Activated T-helper 1 cell treated with anti-CD3 and anti-CD28 coated beads, Interleukin-2, amount 50 U/mL, for 16 hours (primary cell): ENCODE measurements around the gene HLA-DPB1.
"Not testable (repeated sequence)": the region's sequence is repeated elsewhere in the genome, so short reads cannot be mapped to it uniquely, and the experiment has no call there.

Experiments
- DNase-seq, 2 donors: peaks; one replicate each; pipeline ENCODE4 v3.0.0-alpha.2; 2020; ENCODE audit warnings: low read depth in 1 of 2, low spot score in 1 of 2

The HLA-DPB1 gene

DNA sequence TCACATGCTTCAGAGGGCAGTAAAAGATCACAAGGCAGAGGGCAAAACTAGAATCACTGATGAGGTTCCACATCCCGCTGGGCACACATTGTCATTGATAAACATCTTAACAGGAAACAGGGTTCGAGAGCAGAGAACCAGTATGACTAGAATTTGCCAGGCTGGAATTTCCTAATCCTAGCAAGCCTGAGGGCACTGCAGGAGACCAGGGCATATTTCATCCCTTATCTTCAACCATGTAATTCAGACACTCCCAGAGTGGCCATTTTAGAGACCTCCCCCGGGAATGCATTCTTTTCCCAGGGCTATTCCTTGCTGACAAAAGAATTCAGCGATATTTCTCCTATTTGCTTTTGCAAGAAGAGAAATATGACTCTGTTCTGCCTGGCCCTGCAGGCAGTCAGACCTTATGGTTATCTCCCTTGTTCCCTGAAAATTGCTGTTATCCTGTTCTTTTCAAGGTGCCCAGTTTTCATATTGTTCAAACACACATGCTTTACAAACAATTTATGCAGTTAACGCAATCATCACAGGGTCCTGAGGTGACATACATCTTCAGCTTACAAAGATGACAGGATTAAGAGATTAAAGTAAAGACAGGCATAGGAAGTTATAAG, 25.4 kb downstream of the HLA-DPB1 start:
- not testable (repeated sequence) for DNase-seq

GRCh38 chr6:33103776-33104175, 28.0 kb downstream of the HLA-DPB1 start:
- DNase-seq: no peak

DNA sequence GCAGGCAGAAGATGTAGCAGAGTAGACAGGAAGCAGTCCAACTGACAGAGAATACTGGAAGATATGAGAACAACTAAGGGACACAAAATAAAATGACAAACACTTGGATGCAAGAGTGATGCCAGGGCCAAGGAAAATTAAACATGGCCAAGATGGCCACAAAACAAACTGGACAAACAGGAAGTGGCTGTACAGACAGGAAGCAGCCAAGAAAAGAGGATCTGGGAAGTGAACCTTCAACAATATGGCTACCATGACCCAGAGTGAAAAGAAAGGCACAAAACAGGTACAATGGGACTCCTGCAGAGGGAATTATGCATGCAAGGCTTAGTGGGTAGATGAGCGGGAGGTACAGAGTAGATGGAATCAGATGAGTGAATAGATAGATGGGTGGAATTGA, 29.1 kb downstream of the HLA-DPB1 start:
- DNase-seq: no peak

GRCh38 chr6:33105386-33105785, 29.6 kb downstream of the HLA-DPB1 start:
- no peak for DNase-seq

GRCh38 chr6:33105916-33106871, 30.4 kb downstream of the HLA-DPB1 start:
- no peak for DNase-seq

DNA sequence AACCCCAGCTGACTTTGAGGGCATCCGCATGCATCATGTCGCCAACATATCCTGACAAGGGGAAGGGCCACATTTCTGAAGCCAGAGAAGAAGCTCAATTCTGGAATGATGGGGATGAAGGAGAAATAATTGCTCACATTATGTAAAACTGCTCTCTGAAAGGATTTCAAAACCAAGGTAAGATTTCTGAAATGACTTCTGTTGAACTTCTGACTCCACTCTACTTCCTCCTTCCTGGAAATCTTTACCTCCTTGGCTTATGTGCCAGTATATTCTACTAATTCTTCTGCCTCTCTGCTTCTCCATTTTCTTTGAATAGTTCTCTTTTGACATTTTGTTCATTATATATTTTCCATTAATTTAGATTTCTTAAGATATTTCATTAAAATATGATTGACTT, 31.9 kb downstream of the HLA-DPB1 start:
- no peak for DNase-seq

- DNase-seq: no peak
These were observed 32.5 kb downstream of the HLA-DPB1 start for GRCh38 chr6:33108307-33108706.

- DNase-seq: no peak
These were observed 36.4 kb downstream of the HLA-DPB1 start for GRCh38 chr6:33112148-33112547.

- DNase-seq: no peak
These were observed 38.0 kb downstream of the HLA-DPB1 start for GRCh38 chr6:33113755-33114154.

DNA sequence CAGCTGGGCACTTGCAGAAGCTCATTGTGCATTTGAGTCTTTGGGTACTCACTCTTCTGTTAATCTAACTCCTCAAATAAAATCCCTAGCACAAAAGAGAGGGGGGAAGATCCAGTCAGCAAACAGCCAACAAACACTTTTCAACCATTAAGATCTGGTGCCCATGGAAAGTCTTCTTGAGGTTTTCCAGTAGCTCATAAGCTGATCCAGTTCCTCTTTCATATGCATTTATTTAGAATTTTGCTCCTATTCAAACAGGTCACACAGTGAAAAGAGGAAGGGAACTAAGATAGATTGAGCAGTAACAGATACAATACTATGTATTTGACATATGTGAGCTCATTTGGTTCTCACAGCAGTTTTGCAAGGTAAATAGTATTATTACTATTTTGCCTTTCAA, 38.6 kb downstream of the HLA-DPB1 start:
- DNase-seq: no peak

DNA sequence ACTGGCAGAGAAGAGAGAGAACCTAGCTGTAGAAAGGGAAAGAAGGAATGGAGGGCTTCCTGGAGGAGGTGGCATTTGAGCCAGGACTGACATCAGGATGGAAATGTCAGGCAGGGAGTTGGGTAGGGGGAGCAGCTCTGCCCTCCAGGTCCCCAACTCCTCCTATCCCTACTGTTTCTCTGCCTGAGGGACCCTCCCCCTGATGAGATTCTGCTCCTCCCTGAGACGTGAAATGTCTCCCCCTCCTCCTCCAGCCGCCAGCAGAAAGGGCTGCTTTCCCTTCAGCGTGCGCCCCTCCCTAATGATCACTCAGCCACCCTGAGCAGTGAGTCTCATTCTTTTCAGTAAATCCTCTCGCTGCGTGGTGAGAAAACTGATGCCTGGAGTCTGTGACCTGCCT, 40.6 kb downstream of the HLA-DPB1 start:
- no peak for DNase-seq

GRCh38 chr6:33116841-33117711, 41.3 kb downstream of the HLA-DPB1 start:
- DNase-seq: no peak

- no peak for DNase-seq
These were observed 42.1 kb downstream of the HLA-DPB1 start for GRCh38 chr6:33117811-33118277.

DNA sequence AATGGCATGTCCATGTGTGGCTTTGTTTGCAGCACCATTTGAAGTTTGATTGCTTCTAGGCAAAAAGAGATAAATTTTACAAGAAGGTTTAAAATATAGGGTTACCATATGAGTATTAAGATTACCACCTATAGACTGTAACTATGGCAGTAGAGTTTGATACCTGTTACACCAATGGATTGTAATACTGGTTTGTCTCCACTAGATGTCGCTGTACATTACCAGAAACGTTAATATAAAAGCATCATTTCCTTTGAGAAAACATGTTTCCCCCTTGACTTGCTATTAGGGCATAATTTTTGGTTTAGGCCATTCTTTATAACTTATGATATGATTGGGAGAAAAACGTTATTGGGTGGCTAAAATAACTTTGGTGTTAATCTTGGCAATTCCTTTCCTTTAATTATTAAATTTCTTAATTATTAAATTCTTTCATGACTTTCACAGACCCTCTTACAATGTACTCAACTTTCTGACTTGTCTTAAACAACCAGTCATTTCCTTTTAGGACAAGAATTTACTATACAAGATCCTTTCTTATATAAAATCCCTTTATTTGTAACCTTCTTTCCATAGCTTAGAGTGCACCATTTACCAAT, 42.8 kb downstream of the HLA-DPB1 start:
- DNase-seq: no peak

GRCh38 chr6:33120001-33120400, 44.2 kb downstream of the HLA-DPB1 start:
- no peak for DNase-seq

DNA sequence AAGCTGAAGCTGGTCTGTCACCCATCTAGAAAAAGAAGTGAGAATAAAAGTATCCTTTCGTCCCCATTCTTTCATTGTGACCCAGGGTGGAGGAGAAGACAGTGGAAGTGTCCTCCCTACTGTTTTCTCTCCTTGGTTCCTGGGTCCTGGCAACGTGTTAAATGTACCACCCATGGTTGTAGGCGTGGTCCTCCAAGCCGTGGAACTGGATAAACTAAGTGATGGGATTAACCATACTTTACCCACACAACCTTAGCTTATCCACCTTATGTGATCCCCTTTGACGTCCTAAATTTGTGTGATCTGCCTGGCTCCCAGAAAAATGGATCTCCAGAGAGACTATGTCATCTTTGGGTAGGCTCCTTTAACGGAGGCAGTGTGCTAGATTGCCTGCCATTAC, 47.4 kb downstream of the HLA-DPB1 start:
- no peak for DNase-seq

GRCh38 chr6:33123732-33124524, 48.1 kb downstream of the HLA-DPB1 start:
- DNase-seq: no peak

DNA sequence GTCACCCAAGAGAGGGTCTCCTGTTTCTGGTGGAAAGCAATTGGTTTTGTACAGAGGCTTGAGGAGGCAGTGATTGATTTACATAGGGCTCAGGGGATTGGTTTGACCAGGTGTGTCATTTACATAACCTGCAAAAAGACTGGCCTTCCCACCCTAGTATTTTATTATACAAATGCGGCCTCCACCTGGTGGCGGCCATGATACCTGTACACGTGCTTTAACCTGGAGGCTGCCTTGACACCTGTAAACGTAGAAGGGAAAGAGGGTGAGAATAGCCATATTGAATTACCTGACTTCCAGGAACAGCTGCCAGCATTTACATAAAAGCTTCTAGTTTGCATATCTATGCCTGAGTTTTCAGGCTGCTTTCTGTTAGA, 48.7 kb downstream of the HLA-DPB1 start:
- DNase-seq: no peak

GRCh38 chr6:33124947-33125346, 49.2 kb downstream of the HLA-DPB1 start:
- no peak for DNase-seq

GRCh38 chr6:33126101-33126714, 50.4 kb downstream of the HLA-DPB1 start:
- DNase-seq: peak; percentile 26 to 33
